Stimulated activated CD4-positive, alpha-beta T cell treated with anti-CD3 and anti-CD28 coated beads, Interleukin-12 subunit alpha, Interleukin-12 subunit beta, amount 100 ng/mL, for 4 hours (primary cell): ENCODE results near the gene TENM4.
"Not testable (repeated sequence)": the region's sequence is repeated elsewhere in the genome, so short reads cannot be mapped to it uniquely, and the experiment has no call there.

Experiments
- DNase-seq: peaks from one replicate; pipeline ENCODE4 v3.0.0-alpha.2; 2020

TENM4 gene

GRCh38 chr11:78995171-78995570, 445.7 kb downstream of the TENM4 start:
- DNase-seq = no peak

GRCh38 chr11:78993802-78994430, 446.9 kb downstream of the TENM4 start:
- DNase-seq = no peak

- no peak for DNase-seq
Observed at GRCh38 chr11:78991681-78992080, 449.1 kb downstream of the TENM4 start.

- DNase-seq = no peak
Observed at GRCh38 chr11:78990261-78990660, 450.6 kb downstream of the TENM4 start.

- DNase-seq = no peak
Observed at GRCh38 chr11:78987748-78988147, 453.1 kb downstream of the TENM4 start.

- no peak for DNase-seq
Observed at GRCh38 chr11:78986305-78986704, 454.5 kb downstream of the TENM4 start.

GRCh38 chr11:78985663-78986062, 455.2 kb downstream of the TENM4 start:
- DNase-seq = no peak

- no peak for DNase-seq
Observed at GRCh38 chr11:78982473-78982872, 458.4 kb downstream of the TENM4 start.

GRCh38 chr11:78981153-78981552, 459.7 kb downstream of the TENM4 start:
- no peak for DNase-seq

GRCh38 chr11:78978831-78979230, 462.0 kb downstream of the TENM4 start:
- no peak for DNase-seq

GRCh38 chr11:78977848-78978247, 463.0 kb downstream of the TENM4 start:
- not testable (repeated sequence) for DNase-seq

- DNase-seq = no peak
Observed at GRCh38 chr11:78977009-78977408, 463.8 kb downstream of the TENM4 start.

GRCh38 chr11:78975081-78975480, 465.7 kb downstream of the TENM4 start:
- DNase-seq = no peak

GRCh38 chr11:78973876-78974275, 467.0 kb downstream of the TENM4 start:
- DNase-seq = no peak

- DNase-seq = no peak
Observed at GRCh38 chr11:78972590-78972989, 468.2 kb downstream of the TENM4 start.

GRCh38 chr11:78972177-78972576, 468.7 kb downstream of the TENM4 start:
- DNase-seq = no peak

GRCh38 chr11:78967811-78968210, 473.0 kb downstream of the TENM4 start:
- no peak for DNase-seq

- DNase-seq = no peak
Observed at GRCh38 chr11:78965432-78965831, 475.4 kb downstream of the TENM4 start.

- no peak for DNase-seq
Observed at GRCh38 chr11:78961937-78962701, 478.7 kb downstream of the TENM4 start.

- DNase-seq = no peak
Observed at GRCh38 chr11:78961247-78961646, 479.6 kb downstream of the TENM4 start.

- DNase-seq = no peak
Observed at GRCh38 chr11:78958444-78958843, 482.4 kb downstream of the TENM4 start.

GRCh38 chr11:78957476-78958245, 483.2 kb downstream of the TENM4 start:
- DNase-seq = no peak

- no peak for DNase-seq
Observed at GRCh38 chr11:78954696-78955095, 486.1 kb downstream of the TENM4 start.

GRCh38 chr11:78954261-78954660, 486.6 kb downstream of the TENM4 start:
- DNase-seq = no peak
